DLD1 (cell line): ENCODE results near the gene MAP3K12.
"Not testable (repeated sequence)": the region's sequence is repeated elsewhere in the genome, so short reads cannot be mapped to it uniquely, and the experiment has no call there.

Experiments used
- in situ Hi-C: cut with HindIII; loops from 2 replicates; pipeline ENCODE4 v1.10.0; 2017; ENCODE audit warnings: low sequenced_read_pairs

MAP3K12 gene, protein sequence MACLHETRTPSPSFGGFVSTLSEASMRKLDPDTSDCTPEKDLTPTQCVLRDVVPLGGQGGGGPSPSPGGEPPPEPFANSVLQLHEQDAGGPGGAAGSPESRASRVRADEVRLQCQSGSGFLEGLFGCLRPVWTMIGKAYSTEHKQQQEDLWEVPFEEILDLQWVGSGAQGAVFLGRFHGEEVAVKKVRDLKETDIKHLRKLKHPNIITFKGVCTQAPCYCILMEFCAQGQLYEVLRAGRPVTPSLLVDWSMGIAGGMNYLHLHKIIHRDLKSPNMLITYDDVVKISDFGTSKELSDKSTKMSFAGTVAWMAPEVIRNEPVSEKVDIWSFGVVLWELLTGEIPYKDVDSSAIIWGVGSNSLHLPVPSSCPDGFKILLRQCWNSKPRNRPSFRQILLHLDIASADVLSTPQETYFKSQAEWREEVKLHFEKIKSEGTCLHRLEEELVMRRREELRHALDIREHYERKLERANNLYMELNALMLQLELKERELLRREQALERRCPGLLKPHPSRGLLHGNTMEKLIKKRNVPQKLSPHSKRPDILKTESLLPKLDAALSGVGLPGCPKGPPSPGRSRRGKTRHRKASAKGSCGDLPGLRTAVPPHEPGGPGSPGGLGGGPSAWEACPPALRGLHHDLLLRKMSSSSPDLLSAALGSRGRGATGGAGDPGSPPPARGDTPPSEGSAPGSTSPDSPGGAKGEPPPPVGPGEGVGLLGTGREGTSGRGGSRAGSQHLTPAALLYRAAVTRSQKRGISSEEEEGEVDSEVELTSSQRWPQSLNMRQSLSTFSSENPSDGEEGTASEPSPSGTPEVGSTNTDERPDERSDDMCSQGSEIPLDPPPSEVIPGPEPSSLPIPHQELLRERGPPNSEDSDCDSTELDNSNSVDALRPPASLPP

DNA sequence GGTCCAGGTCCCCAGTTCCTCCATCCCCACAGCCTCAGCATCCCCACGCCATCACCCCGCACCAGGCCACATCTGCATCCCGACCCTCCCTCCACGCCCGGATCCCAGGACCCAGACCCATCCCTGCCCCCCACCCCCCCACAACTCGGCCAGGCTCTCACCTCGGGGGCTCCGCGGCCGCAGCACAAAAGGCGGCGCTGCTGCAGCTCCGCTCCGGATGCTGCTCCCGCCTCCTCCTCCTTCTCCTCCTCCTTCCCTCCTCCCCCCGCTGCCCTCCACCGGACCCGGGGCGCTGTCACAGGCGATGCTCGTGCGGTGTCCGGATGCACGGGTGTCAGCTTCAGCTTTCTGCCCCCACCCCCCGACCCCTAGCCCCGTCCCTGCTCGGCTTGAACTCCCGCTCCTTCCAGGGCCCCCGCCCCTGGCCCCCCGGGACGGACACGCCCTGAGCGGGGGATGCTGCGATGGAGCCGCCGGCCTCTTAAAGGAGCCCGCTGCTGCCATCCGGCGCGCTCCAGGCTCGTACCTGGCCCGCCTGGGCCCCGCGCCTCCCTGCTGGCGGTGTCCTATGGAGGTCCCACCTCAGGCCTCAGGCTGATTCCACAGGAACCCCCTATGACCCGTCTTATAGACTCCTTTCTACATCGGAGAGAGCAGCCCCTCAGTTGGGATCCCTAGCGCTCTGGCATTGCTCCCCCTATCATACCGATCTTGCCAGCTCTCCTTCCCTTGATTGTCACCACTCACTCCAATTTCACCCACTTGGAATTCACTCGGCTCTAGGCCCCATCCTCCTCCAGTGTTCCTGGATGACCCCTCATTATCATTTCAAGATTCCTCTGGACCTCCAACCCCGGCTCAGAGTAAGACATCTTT, at the start of gene MAP3K12:
Gene MAP3K12 (minus strand): TSS at position 193 of the 876 bp plus-strand sequence. CDS start 12,067 bp downstream, outside the sequence.
- in situ Hi-C loops = no loop called here

DNA sequence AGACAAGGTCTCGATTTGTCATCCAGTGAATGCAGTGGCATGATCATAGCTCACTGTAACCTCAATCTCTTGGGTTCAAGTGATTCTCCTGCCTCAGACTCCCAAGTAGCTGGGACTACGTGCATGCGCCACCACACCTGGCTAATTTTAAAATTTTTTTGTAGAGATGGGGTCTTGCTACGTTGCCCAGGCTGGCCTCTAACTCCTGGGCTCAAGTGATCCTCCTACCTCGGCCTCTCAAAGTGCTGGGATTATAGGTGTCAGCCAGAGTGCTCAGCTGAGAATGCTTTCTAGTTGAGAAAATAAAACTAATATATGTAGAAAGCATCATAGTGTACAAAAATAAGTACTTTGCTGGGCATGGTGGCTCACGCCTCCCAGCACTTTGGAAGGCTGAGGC, 49.1 kb upstream of the MAP3K12 start:
- in situ Hi-C loops = not testable (repeated sequence)

DNA sequence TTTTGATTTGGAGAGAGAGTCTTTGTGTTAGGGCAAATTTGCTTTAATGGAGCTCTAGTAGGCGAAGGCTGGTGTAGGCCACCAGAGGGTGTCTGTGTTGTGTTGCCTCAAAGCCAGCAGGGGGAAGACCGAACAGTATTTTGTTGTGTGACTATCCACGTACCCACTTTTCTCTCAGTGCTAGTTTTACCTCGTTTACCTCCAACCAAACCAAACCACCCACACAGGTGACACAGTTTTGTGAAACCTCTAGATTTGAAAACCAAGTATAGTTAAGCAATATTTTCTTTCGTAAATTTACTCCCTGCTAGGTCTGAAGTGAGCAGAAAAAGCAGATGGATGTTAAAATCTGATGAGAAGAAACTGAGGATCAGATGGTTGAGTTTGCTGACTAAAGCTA, 44.3 kb upstream of the MAP3K12 start:
- in situ Hi-C loops = no loop called here

DNA sequence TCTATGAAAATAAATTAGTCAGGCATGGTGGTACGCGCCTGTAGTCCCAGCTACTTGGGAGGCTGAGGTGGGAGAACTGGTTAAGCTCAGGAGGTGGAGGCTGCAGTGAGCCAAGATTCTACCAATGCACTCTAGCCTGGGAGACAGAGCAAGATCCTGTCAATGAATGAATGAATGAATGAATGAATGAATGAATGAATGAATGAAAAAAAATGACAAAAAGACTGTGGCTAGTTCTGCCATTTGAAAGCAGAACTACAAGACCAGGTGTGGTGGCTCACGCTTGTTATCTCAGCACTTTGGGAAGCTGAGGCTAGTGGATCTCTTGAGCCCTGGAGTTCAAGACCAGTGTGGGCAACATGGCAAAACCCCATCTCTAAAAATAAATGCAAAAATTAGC, 40.3 kb upstream of the MAP3K12 start:
- in situ Hi-C loops = no loop called here

DNA sequence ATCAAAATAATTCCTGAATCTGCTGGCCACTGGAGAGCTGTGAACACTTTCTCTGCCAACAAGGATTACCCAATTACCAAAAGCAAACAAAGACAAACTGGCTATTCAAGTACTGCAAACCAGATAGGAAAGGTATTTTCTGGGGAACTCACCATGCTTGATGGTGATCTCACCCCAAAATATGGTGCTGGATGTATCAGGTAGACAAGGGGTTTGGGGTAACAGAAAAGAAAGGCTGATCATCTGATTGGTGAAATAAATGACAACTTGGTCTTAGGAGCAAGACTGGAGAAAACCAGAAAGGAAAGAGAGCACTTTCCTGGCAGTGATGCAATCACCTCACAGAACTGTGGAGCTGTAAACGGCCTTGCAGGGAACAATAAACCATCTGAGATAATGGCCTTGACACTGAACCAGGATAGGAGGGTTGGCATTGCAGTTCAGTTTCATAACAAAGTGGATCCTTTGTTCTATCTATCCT, 39.0 kb upstream of the MAP3K12 start:
- in situ Hi-C loops = no loop called here

DNA sequence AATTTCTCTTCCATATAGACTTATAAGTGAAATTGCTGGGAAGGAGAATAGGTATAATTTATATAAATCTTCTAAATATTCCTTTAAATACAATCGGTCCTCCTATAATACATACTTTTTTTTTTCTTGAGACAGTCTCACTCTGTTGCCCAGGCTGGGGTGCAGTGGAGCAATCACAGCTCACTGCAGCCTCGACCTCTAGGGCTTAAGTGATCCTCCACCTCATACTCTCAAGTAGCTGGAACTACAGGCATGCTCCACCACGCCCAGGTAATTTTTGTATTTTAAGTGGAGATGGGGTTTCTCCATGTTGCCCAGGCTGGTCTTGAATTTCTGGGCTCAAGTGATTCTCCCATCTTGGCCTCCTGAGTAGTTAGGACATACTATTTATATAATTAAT, 37.7 kb upstream of the MAP3K12 start:
- in situ Hi-C loops = no loop called here

DNA sequence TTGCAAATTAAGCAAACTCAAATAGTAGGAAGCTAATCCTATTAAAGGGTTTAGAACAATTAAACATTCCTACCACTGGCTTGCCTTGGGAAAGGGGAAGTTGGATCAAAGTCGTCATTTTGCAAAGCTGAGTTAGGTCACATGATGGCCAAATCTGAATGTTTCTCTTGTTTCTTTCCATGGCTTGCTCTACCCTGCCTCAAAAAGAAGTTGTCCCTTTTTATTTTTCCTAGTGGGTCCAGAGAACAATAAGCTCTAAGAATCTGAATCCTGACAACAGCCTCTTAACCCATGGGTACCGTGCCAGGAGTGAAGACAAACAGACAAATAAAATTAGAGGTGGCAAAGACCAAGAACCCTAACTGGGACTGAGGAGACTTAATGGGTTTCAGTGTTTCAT, 34.2 kb upstream of the MAP3K12 start:
- in situ Hi-C loops = no loop called here

DNA sequence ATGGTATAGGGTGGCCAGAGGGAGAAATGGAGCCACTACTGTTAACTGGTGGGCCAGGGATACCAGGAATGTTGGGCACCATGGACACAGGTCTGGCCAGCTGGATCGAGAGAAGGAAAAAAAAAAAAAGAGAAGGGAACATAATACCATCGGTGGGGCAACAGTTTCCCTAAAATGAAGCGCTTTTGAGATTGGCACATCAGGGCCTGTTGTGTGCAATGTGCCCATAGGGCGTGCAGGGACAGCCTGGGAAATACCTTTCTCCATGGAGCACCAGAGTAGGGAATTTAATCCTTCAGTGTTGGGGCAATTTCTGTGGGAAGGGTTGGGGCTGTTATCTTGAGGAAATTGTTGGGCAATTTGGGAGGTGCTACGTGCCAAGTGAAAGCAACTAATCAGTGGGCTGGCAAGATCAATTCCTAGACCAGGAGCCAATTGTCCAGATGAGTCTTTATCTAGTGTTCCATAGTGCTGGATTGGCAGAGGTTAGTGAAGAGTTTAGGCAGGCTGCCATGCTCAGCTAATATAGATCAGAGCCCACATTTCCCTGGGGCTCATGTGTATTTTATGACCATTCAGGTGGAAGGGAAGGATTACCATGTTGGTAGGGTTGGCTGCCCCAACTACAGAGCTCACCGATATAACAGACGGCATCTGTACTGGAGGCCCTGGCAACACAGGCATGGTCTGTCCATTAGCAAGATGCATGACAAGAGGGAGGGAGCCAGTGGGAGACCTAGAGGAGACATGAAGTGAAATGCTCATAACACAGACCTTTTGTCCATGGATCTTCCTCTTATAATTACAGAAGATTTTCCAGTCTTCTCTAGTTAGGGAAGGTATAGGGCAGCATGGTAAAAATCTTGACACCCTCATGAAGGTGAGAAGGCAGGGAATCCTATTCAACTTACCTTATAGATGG, 33.5 kb upstream of the MAP3K12 start:
- in situ Hi-C loops = no loop called here

DNA sequence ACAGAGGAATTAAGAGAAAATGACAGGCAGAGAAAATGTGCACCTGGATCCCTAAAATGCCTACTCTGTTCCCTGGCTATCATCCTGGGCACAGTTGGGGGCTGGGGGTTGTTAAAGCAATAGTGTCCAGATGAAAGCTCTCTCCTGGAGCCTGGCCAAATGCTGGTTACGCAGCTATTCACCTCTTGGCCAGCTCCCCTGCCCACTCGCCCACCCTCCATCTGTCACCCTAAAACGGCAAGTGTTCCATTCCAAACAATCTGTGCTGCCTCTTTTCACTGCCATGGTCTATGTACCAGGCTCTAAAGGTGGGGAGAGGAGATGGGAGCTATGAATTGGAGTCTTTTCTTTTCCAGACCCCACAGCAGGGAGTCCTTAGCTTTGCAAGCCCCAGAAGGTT, 32.8 kb upstream of the MAP3K12 start:
- in situ Hi-C loops = no loop called here

DNA sequence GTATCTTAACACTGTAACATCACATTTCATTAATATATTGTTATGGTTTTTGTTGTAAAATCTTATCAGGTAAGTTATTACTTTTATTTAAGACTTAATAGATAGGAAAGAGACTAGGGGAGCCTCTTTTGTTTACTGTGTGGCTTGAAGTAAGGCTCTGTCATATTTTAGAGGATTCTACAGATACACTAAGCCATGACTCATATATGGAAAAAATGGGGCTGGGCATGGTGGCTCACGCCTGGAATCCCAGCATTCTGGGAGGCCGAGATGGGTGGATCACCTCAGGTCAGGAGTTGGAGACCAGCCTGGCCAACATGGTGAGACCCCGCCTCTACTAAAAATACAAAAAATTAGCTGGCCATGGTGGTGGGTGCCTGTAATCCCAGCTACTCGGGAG, 31.7 kb upstream of the MAP3K12 start:
- in situ Hi-C loops = no loop called here

DNA sequence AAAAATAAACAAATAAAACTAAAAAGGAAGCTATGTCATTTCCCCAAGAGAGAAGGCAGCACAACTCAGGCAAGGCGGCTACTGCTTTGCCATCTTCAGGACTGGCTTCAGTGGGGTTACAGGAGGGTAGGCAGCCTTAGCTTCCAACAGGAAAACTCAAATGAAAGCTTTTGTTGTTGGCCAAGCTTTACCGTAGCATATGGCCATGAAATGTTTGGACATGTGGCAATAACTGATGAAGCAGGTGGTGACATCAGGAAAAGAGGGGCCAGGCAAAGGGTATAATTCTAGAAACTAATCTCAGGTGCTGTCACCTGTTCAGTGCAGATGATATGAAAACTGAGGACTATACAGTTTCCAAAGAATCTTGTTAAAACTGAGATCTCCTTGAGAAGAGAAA, 30.8 kb upstream of the MAP3K12 start:
- in situ Hi-C loops = no loop called here

DNA sequence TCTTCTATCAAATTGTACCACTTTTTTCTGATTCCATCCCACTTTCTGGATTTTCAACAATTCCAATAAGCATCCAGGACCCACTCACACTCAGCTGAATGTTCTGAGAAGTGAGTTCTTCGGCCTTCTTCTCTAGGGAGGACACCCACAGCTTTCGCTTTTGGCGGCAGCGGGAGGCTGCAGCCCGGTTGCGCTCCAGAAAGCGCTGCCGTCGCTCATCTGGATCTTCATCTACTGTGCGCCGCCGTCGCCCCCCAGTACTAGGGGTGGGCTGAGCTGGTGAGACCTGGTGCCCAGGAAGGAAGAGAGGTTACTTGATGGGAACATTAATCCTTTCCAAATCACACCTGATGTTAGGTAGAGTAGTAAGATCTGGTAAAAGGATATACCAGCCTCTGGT, 25.2 kb upstream of the MAP3K12 start:
- in situ Hi-C loops = no loop called here

DNA sequence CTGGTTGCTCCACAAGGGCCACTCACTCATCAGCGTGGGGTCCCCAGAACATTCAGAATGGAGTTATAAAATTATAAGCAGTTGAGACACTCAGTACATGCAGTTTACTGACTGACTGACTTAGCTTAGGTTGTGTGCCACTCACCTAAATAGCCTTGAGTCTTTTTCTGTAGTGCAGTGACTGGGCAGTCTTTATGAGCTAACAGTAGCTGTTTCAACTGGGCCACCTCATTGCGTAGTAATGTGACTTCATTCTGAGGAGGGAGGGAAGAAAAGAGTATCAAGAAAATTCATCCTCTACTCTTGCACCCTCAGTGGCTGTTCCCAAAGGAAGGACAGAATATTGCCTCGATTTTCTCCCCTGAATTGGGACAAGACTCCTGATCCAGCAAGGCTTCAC, 23.9 kb upstream of the MAP3K12 start:
- in situ Hi-C loops = no loop called here

DNA sequence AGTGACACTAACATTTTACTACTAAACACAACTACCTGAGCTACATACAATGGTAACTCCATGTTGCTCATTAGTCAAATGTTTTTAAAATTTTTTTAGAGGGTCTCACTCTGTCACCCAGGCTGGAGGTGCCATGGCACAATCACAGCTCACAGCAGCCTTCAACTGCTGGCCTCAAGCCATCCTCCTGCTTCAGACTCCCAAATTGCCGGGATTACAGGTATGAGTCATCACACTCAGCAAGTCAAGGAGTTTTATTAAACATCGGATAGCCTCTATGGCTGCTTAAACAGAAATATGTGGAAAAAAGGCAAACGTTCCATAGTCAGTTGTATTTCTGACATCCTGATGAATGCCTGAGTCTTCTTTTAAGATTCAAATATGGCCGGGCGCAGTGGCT, 19.1 kb upstream of the MAP3K12 start:
- in situ Hi-C loops = no loop called here

DNA sequence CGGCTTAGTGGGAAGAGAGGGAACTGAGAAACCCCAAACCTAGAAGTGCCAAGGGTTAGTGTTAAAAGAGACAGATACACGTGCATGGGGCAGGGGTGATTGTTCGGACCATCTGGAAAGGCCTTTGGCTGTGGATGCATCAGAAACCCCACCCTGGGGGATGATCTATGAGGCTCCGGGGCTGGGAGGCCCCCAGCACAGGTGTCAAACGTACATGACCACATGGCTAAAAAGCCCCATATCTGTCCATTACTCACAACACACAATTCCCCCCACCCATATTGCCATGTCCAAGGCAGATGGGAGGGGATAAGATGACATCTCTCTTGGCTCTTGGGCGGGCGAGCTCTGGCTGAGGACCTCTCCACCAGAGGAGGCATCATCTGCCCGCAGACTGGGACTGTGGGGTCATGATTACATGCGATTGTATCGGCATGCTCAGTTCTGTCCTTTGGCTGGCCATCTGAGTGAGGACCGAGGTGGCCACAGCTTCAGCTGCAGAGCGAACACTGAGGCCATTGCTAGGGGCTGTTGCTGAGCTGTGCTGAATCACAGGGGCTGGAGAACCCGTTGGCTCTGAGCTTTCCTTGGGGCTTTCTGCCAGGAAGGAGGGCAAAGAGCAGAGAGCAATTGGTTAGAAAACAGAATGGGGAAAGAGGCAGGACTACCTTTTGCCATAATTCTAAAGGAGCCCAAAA, 17.6 kb upstream of the MAP3K12 start:
- in situ Hi-C loops = no loop called here

DNA sequence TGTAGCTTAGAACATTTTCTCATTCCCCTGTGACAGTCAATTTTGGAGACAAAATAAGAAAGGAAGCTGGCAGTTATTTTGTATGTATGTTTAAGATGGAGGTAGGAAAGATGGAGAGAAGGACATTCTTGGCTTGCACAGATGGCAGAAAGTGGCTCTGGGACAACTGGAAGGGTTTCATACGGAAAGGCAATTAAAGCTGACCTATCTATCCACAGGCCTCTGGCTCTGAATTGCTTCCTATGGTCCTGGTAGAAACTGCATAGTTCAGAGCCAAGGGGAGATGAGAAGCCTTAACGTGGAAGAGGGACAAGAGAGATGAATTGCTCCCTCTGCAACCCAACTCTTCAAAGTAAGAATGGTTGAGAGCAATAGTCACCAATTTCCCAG, 16.0 kb upstream of the MAP3K12 start:
- in situ Hi-C loops = no loop called here

DNA sequence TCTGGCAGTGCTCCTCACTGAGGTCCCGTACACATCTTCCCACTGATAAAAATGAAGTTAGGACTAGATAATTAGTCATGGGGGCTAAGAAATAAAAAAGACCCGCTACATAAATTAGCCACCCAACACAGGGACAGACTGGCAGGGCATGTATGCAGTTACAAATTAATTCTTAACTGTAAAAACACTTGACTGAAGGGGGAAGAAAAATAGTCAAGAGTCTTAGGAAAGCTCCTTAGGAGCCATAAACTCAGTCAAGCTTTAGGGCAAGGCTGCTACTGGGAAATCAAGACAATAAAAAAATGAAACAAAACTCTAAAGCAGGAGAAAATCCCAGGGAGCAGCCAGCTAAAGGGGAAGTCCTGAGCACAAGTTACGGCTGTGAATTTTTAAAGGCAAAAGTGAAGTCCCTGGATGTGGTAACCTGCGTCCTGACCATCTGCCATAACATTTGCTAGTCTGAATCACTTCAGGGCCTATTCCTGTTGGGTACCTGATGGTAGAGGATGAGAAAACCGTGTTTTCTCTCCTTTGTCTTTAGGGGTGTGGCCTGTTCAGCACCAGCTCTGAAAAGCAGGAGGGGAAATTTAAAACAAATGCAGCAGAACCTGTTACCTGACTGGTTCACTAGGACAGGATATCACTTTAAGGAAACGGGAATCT, 15.5 kb upstream of the MAP3K12 start:
- in situ Hi-C loops = no loop called here

DNA sequence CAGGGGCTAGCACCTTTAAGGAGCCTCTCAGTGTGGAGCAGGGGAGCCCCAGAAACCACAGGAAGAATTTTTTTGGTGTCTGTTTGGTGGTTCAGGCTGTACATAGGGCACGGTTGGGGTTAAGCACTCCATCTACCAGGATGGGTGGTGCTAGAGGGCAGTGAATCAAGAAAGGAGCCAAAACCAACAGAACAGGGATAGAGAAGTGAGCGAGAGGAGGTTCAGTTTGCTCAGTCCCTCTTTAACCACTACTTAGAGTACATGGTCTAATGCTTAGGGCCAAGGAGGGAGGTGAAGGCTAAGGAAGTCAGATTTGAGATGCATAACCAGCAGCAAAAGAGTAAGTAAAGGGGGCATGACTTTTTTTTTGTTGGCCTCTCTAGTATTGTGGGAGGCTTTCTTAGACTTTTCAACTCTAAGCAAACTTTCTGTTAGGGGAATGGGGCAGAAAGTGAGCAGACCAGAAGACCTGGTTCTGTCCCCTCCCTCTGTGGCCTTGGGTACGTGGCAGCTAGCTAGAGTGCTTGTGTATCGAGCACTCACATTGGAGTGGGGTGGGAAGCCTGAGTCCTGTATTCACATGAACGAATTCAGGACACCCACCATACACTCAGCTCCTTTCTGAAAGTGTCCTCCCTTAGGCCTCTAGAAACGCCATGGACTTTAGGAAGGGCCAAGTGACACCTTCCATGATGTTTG, 14.6 kb upstream of the MAP3K12 start:
- in situ Hi-C loops = no loop called here
